H9 (cell line): ENCODE results near the gene RAB27B. TPM values are rescaled to one million over a fixed set of nuclear protein-coding genes. Genes with fewer than 3 reads are reported as not detected.

ENCODE experiments used
- DNase-seq: peaks from one replicate; pipeline ENCODE4 v3.0.0-alpha.2; 2017
- H2AFZ ChIP-seq: one replicate; pipeline ENCODE4 v1.6.1; 2013; ENCODE audit warnings: mild to moderate bottlenecking, low read length, control low read depth, moderate library complexity
- H2AK5ac ChIP-seq: 2 replicates; pipeline ENCODE4 v1.6.1; 2013; ENCODE audit warnings: low read length, control low read depth, mixed read lengths; ENCODE audit not compliant: insufficient read length
- H2BK120ac ChIP-seq: one replicate; pipeline ENCODE4 v1.6.1; 2013; ENCODE audit warnings: low read depth, mild to moderate bottlenecking, low read length, control low read depth, inconsistent platforms; ENCODE audit not compliant: poor library complexity, severe bottlenecking
- H2BK12ac ChIP-seq: 2 replicates; pipeline ENCODE4 v1.6.1; 2013; ENCODE audit warnings: low read length, control low read depth, mixed read lengths, low read depth; ENCODE audit not compliant: insufficient read length
- H2BK15ac ChIP-seq: 2 replicates; pipeline ENCODE4 v1.6.1; 2013; ENCODE audit warnings: low read depth, low read length, control low read depth
- H2BK20ac ChIP-seq: one replicate; pipeline ENCODE4 v1.6.1; 2013; ENCODE audit warnings: low read depth, mild to moderate bottlenecking, low read length, control low read depth, inconsistent platforms; ENCODE audit not compliant: poor library complexity, severe bottlenecking
- H2BK5ac ChIP-seq: 2 replicates; pipeline ENCODE4 v1.6.1; 2013; ENCODE audit warnings: low read length, control low read depth, mixed read lengths; ENCODE audit not compliant: insufficient read length
- H3K14ac ChIP-seq: 2 replicates; pipeline ENCODE4 v1.6.1; 2013; ENCODE audit warnings: low read length, control low read depth; ENCODE audit not compliant: insufficient read depth
- H3K18ac ChIP-seq: 2 replicates; pipeline ENCODE4 v1.6.1; 2013; ENCODE audit warnings: low read depth, mild to moderate bottlenecking, mixed read lengths, low read length, control low read depth; ENCODE audit not compliant: insufficient read length
- H3K23ac ChIP-seq: 2 replicates; pipeline ENCODE4 v1.6.1; 2013; ENCODE audit warnings: low read length, control low read depth, mixed read lengths, low read depth; ENCODE audit not compliant: insufficient read length
- H3K23me2 ChIP-seq: 2 replicates; pipeline ENCODE4 v1.6.1; 2013; ENCODE audit warnings: low read depth, mild to moderate bottlenecking, mixed read lengths, low read length, control low read depth; ENCODE audit not compliant: insufficient read length, poor library complexity, severe bottlenecking
- H3K27ac ChIP-seq: 2 replicates; pipeline ENCODE4 v1.5.1; 2013; ENCODE audit warnings: low read length, control low read depth, mixed read lengths, low read depth; ENCODE audit not compliant: insufficient read length
- H3K27me3 ChIP-seq: 2 replicates; pipeline ENCODE4 v1.6.1; 2013; ENCODE audit warnings: low read length, control low read depth, inconsistent platforms; ENCODE audit not compliant: insufficient read depth
- H3K4ac ChIP-seq: 2 replicates; pipeline ENCODE4 v1.6.1; 2013; ENCODE audit warnings: low read depth, mild to moderate bottlenecking, control low read depth, inconsistent platforms, low read length, moderate library complexity
- H3K4me1 ChIP-seq: 2 replicates; pipeline ENCODE4 v1.6.1; 2013; ENCODE audit warnings: low read length, control low read depth, inconsistent platforms; ENCODE audit not compliant: insufficient read depth
- H3K4me2 ChIP-seq: 2 replicates; pipeline ENCODE4 v1.6.1; 2013; ENCODE audit warnings: low read length, control low read depth, mixed read lengths; ENCODE audit not compliant: insufficient read length, insufficient read depth
- H3K56ac ChIP-seq: 2 replicates; pipeline ENCODE4 v1.6.1; 2013; ENCODE audit warnings: low read depth, mild to moderate bottlenecking, mixed read lengths, low read length, control low read depth; ENCODE audit not compliant: insufficient read length
- H3K79me1 ChIP-seq: 2 replicates; pipeline ENCODE4 v1.6.1; 2013; ENCODE audit warnings: low read depth, mild to moderate bottlenecking, moderate library complexity, low read length, control low read depth, inconsistent platforms; ENCODE audit not compliant: insufficient read depth, poor library complexity, severe bottlenecking
- H3K79me2 ChIP-seq: 2 replicates; pipeline ENCODE4 v1.6.1; 2013; ENCODE audit warnings: low read length, control low read depth, inconsistent platforms; ENCODE audit not compliant: insufficient read depth
- H3K9ac ChIP-seq: 2 replicates; pipeline ENCODE4 v1.6.1; 2013; ENCODE audit warnings: low read length, control low read depth, mixed read lengths; ENCODE audit not compliant: insufficient read length; ENCODE audit errors: extremely low read depth
- H3K9me3 ChIP-seq: one replicate; pipeline ENCODE4 v1.6.1; 2013; ENCODE audit warnings: low read depth, low read length, inconsistent platforms; ENCODE audit not compliant: control insufficient read depth
- H3T11ph ChIP-seq: one replicate; pipeline ENCODE4 v1.6.1; 2013; ENCODE audit warnings: mild to moderate bottlenecking, low read length, control low read depth, inconsistent platforms
- H4K20me1 ChIP-seq: one replicate; pipeline ENCODE4 v1.6.1; 2013; ENCODE audit not compliant: control insufficient read depth, insufficient read length, insufficient read depth
- H4K5ac ChIP-seq: 2 replicates; pipeline ENCODE4 v1.6.1; 2013; ENCODE audit warnings: low read depth, mild to moderate bottlenecking, mixed read lengths, low read length, control low read depth; ENCODE audit not compliant: insufficient read length
- H4K8ac ChIP-seq: replicated peaks from 2 replicates; pipeline ENCODE4 v1.6.1; 2013; ENCODE audit warnings: low read length, control low read depth, mixed read lengths, low read depth; ENCODE audit not compliant: insufficient read length
- H4K91ac ChIP-seq: 2 replicates; pipeline ENCODE4 v1.6.1; 2013; ENCODE audit warnings: low read depth, mild to moderate bottlenecking, moderate library complexity, mixed read lengths, low read length, control low read depth; ENCODE audit not compliant: insufficient read length
- H3K27ac Mint-ChIP-seq, 3 experiments: 2 replicates in 2 of 3; 3 replicates in 1 of 3; pipeline ENCODE4 v1.8.0; 2020 to 2021; ENCODE audit warnings: mixed read lengths in 3 of 3, mild to moderate bottlenecking in 1 of 3, moderate library complexity in 1 of 3
- H3K27me3 Mint-ChIP-seq: 2 replicates; pipeline ENCODE4 v1.8.0; 2021; ENCODE audit warnings: low read depth, mild to moderate bottlenecking, moderate library complexity, mixed read lengths
- H3K36me3 Mint-ChIP-seq, 3 experiments: 2 replicates in 2 of 3; 3 replicates in 1 of 3; pipeline ENCODE4 v1.8.0; 2020 to 2021; ENCODE audit warnings: low read depth in 3 of 3, mixed read lengths in 3 of 3; ENCODE audit not compliant: insufficient read depth in 1 of 3
- H3K4me1 Mint-ChIP-seq, 2 experiments: 2 replicates each; pipeline ENCODE4 v1.8.0; 2020; ENCODE audit warnings: mixed read lengths in 2 of 2
- H3K4me3 Mint-ChIP-seq, 2 experiments: 2 replicates in 1 of 2; 3 replicates in 1 of 2; pipeline ENCODE4 v1.8.0; 2020 to 2021; ENCODE audit warnings: mild to moderate bottlenecking in 2 of 2, mixed read lengths in 2 of 2, moderate library complexity in 1 of 2
- H3K9me3 Mint-ChIP-seq, 2 experiments: 2 replicates in 1 of 2; 3 replicates in 1 of 2; pipeline ENCODE4 v1.8.0; 2020; ENCODE audit warnings: mild to moderate bottlenecking in 2 of 2, mixed read lengths in 2 of 2, moderate library complexity in 1 of 2
- WGBS: extraction: QIAGEN DNeasy Blood & Tissue Kit; methylation state at CpG from one replicate; pipeline ENCODE4 v1.1.7; 2013; ENCODE audit warnings: missing lambda C conversion rate, low lambda C conversion rate, mixed read lengths; ENCODE audit not compliant: insufficient read length; ENCODE audit errors: extremely low coverage; 5-methylcytosine and 5-hydroxymethylcytosine counted together
- total RNA-seq: library from RNA; stranded (reverse); gene quantifications from 2 replicates; pipeline ENCODE4 v1.2.1, GENCODE V29; 2021
- TF ChIP-seq, protein P1 (sequence below): fragments of 200-600 bp; sonication (generic); conservative IDR thresholded peaks from 3 replicates; pipeline ENCODE4 v1.8.0; 2021; ENCODE audit warnings: antibody characterized with exemption, mild to moderate bottlenecking

RAB27B gene
- total RNA-seq, 1 experiment from 2014 or later: 0.15 TPM

DNA sequence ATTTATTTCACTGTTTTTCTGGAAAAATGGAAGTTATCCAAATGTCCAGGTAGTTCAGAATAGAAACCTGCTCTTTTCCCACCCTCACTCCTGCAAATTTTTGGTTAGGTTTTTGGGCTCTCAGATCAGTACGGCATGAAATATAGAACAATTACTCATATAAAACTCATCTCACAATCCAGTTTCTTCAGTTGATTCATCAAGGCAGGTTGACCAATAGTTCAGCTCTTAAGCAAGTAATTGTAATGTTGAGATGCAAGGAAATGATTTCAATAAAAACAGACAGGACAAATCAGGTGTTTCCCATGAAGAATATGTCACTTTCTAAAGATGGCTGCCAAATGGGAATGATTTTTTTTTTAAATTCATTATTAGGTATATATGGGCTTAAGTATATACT is 2.0 kb downstream of the RAB27B start:
- Histone ChIP-seq H4K8ac (no peak overlapping the region), H4K5ac (no peak overlapping the region), H2BK5ac (no peak overlapping the region), H3K23ac (no peak overlapping the region), H3K27me3 (no peaks in the 10 kb centered on the region), H3K79me2 (no peaks in the 10 kb centered on the region), H3T11ph (no peak overlapping the region), H2AK5ac (no peak overlapping the region), H3K23me2 (peaks cover 5% of the 10 kb centered on the region), H2BK20ac (no peak overlapping the region), H4K20me1 (no peaks in the 10 kb centered on the region), H2BK120ac (no peak overlapping the region), H2BK12ac (no peak overlapping the region), H2BK15ac (no peak overlapping the region), H3K79me1 (no peaks in the 10 kb centered on the region), H3K27ac (no peak overlapping the region), H3K9ac (no peak overlapping the region), H3K14ac (no peak overlapping the region), H3K56ac (no peak overlapping the region), H3K4ac (no peak overlapping the region), H3K18ac (no peak overlapping the region), H3K4me2 (no peak overlapping the region), H2AFZ (no peak overlapping the region), H4K91ac (no peak overlapping the region), H3K4me1 (no peaks in the 10 kb centered on the region), H3K9me3 (no peaks in the 10 kb centered on the region)
- Mint-ChIP-seq H3K4me3 (no peak overlapping the region), H3K4me1 (peaks cover 12 to 15% of the 10 kb centered on the region in 2 experiments), H3K9me3 (no peaks in the 10 kb centered on the region; a peak in 2 of 5 replicates), H3K27ac (no peak overlapping the region), H3K27me3 (peaks cover 18% of the 10 kb centered on the region), H3K36me3 (no peaks in the 10 kb centered on the region)
- TF ChIP-seq, protein P1, sequence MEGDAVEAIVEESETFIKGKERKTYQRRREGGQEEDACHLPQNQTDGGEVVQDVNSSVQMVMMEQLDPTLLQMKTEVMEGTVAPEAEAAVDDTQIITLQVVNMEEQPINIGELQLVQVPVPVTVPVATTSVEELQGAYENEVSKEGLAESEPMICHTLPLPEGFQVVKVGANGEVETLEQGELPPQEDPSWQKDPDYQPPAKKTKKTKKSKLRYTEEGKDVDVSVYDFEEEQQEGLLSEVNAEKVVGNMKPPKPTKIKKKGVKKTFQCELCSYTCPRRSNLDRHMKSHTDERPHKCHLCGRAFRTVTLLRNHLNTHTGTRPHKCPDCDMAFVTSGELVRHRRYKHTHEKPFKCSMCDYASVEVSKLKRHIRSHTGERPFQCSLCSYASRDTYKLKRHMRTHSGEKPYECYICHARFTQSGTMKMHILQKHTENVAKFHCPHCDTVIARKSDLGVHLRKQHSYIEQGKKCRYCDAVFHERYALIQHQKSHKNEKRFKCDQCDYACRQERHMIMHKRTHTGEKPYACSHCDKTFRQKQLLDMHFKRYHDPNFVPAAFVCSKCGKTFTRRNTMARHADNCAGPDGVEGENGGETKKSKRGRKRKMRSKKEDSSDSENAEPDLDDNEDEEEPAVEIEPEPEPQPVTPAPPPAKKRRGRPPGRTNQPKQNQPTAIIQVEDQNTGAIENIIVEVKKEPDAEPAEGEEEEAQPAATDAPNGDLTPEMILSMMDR: no peak
- DNase-seq: no peak
- WGBS: no CpG with 5 or more reads among the region's 1 CpG
